ENCODE measurements around the gene METTL25B.

The METTL25B gene

GRCh38 chr1:156693848-156694689 is 34.2 kb upstream of the METTL25B start:
- H3K4me3 ChIP-seq (ENCODE audit: low read depth, low read length), result no peak overlapping the region
- no peak for DNase-seq (ENCODE audit: low read depth)
- TF ChIP-seq, protein P1, sequence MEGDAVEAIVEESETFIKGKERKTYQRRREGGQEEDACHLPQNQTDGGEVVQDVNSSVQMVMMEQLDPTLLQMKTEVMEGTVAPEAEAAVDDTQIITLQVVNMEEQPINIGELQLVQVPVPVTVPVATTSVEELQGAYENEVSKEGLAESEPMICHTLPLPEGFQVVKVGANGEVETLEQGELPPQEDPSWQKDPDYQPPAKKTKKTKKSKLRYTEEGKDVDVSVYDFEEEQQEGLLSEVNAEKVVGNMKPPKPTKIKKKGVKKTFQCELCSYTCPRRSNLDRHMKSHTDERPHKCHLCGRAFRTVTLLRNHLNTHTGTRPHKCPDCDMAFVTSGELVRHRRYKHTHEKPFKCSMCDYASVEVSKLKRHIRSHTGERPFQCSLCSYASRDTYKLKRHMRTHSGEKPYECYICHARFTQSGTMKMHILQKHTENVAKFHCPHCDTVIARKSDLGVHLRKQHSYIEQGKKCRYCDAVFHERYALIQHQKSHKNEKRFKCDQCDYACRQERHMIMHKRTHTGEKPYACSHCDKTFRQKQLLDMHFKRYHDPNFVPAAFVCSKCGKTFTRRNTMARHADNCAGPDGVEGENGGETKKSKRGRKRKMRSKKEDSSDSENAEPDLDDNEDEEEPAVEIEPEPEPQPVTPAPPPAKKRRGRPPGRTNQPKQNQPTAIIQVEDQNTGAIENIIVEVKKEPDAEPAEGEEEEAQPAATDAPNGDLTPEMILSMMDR (IDR thresholded peaks at IDR 0.05; ENCODE audit: low read depth, low read length, missing control alignments), result no peak

GRCh38 chr1:156694690-156694962 is 33.6 kb upstream of the METTL25B start:
- TF ChIP-seq, protein P1 (IDR thresholded peaks at IDR 0.05; ENCODE audit: low read depth, low read length, missing control alignments), result no peak
- no peak overlapping the region for H3K4me3 ChIP-seq (ENCODE audit: low read depth, low read length)
- DNase-seq (ENCODE audit: low read depth), result no peak

DNA sequence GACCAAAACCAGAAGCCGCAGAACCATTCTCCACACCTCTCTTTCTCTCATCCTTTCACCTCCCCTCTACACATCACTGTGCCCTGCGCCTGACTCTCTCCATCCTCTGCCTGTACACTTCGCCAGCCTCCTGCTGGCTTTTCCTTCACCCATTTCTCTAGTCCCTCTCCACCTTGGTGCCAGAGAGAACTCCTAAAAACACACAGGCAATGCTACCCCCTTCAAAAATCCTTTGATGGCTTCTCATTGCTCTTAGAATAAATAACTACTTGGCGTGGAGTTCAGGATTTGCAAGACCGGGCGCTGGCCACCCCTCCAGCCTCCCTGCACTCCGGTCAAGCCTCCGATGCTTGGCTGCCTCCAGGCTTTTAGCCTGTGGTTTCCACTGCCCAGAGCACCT is 31.5 kb upstream of the METTL25B start:
- DNase-seq (ENCODE audit: low read depth), result no peak
- no peak overlapping the region for H3K4me3 ChIP-seq (ENCODE audit: low read depth, low read length)
- TF ChIP-seq, protein P1 (IDR thresholded peaks at IDR 0.05; ENCODE audit: low read depth, low read length, missing control alignments), result no peak

DNA sequence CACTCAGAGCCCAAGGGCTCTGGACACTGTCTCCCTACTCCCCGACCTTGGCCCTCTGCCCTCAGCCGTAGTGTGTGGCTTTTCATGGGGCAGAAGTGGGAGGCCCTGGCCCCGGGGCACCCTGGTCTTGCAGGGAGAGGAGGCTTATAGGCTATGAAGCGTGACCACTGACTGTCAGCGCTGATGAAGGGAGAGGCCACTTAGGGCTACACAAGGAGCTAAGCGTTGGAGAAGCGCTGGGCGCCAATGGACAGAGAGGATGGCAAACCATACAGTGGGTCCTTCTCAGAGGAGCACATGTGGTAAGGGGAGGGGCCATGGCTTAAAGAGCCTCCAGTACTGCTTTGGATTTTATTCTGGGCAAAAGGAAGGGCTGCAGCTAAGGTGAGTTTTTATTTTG is 30.8 kb upstream of the METTL25B start:
- H3K4me3 ChIP-seq (ENCODE audit: low read depth, low read length), result no peak overlapping the region
- TF ChIP-seq, protein P1 (IDR thresholded peaks at IDR 0.05; ENCODE audit: low read depth, low read length, missing control alignments), result no peak
- DNase-seq (ENCODE audit: low read depth), result no peak

DNA sequence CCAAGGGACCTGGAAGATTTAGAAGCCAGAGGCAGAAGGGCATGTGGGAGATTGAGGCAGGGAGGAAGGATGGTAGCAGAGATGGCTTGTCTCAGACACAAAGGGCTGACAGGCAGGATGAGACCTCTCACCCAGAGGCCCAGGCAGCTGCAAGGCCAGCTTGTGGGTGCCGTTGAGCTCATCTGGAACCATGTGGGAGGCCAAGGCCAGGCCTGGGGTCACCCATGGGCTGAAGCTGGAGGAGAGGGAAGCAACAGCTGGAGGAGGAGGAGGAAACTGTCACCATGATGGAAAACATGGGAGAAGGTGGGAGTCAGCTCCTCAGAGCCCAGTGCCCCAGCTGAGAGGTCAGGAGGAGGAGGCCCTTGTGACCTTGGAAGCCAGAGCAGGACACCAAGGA is 29.3 kb upstream of the METTL25B start:
- TF ChIP-seq, protein P1 (IDR thresholded peaks at IDR 0.05; ENCODE audit: low read depth, low read length, missing control alignments), result no peak
- no peak overlapping the region for H3K4me3 ChIP-seq (ENCODE audit: low read depth, low read length)
- DNase-seq (ENCODE audit: low read depth), result no peak

DNA sequence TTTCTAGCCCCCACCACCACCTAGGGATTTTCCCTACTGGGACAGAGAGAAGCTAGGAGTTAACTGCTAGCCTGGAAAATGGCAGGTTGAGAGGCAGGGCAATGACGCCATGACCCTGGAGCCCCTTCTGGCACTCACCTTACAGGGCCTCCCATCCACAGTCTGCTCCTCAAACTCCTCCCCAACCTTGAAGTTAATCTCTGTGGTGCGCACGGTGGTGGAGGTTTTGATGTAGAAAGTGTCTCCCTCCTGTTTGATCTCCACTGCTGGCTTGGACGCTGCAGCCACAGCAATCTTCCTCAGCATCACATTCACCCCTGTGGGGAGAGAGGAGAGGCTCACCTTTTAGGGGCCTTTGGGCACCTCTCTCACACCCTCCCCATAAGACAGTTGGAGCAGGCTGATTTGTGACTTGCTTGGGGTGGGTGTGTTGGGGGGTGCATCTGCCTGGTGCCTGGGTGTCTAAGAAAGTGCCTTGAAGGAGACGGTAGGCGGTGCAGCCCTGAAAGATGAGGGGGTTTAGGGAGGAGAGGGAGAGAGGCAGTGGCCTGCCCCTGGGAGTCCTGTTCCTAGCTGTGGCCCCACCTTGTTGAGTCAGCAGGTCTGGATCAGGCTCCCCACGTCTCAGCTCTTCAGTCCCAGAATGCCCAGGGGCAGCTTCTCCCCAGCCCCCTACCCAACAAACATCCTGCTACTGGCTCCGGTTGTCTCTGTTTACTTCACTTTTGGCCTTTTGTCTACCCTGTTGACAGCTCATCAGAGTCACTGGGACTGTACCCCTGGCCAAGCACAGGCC is 27.3 kb upstream of the METTL25B start:
- DNase-seq (ENCODE audit: low read depth), result no peak
- H3K4me3 ChIP-seq (ENCODE audit: low read depth, low read length), result no peak overlapping the region
- TF ChIP-seq, protein P1 (IDR thresholded peaks at IDR 0.05; ENCODE audit: low read depth, low read length, missing control alignments), result no peak
